HEK293 (cell line): Measurements from ENCODE around the gene C2orf80.

Source experiments
- CTCF ChIA-PET: fragments of 350-600 bp; formaldehyde crosslinking; extraction: SDS; loops from one replicate; lab custom pipeline; 2021; ENCODE audit warnings: antibody characterized with exemption; lab: Yijun Ruan, JAX
- POLR2A ChIA-PET: fragments of 300-600 bp; formaldehyde crosslinking; extraction: SDS; loops from one replicate; lab custom pipeline; 2020; ENCODE audit warnings: antibody characterized with exemption, inconsistent platforms; lab: Yijun Ruan, JAX
- H3K27ac ChIP-seq: fragments of 200-500 bp; sonication (Bioruptor generic); 2 replicates; pipeline ENCODE4 v1.5.1; 2014; ENCODE audit warnings: low read depth, low read length, control low read depth, inconsistent platforms; ENCODE audit errors: extremely low read depth
- H3K36me3 ChIP-seq, 2 experiments: fragments of 200-500 bp in 1 of 2; sonication (Bioruptor generic) in 1 of 2; 1 replicate in 1 of 2; 2 replicates in 1 of 2; pipeline ENCODE4 v1.5.1; 2014 to 2017; ENCODE audit warnings: inconsistent platforms in 2 of 2, low read length in 2 of 2; ENCODE audit not compliant: control insufficient read depth in 2 of 2, insufficient read depth in 1 of 2
- H3K4me1 ChIP-seq: fragments of 200-500 bp; sonication (Bioruptor generic); 2 replicates; pipeline ENCODE4 v1.5.1; 2014; ENCODE audit warnings: mild to moderate bottlenecking, low read length, inconsistent platforms; ENCODE audit not compliant: control insufficient read depth, insufficient read depth
- H3K4me3 ChIP-seq: 2 replicates; pipeline ENCODE4 v1.5.1; 2011; ENCODE audit warnings: low read depth, mild to moderate bottlenecking, control low read depth, low read length, moderate library complexity
- H3K9me3 ChIP-seq: fragments of 200-500 bp; sonication (Bioruptor generic); 2 replicates; pipeline ENCODE4 v1.5.1; 2014; ENCODE audit warnings: low read depth, low read length, inconsistent platforms; ENCODE audit not compliant: control insufficient read depth, insufficient read depth
- AEBP2 ChIP-seq: fragments of 450-650 bp; formaldehyde crosslinking; IDR thresholded peaks from 2 replicates; pipeline ENCODE4 v1.5.1; 2016; ENCODE audit warnings: missing biosample characterization, missing genetic modification characterization, borderline replicate concordance
- EGR2 ChIP-seq: fragments of 450-650 bp; formaldehyde crosslinking; IDR thresholded peaks from 2 replicates; pipeline ENCODE4 v1.5.1; 2016; ENCODE audit warnings: low read depth, missing biosample characterization, missing genetic modification characterization
- GLI2 ChIP-seq: fragments of 450-650 bp; formaldehyde crosslinking; IDR thresholded peaks from 2 replicates; pipeline ENCODE4; 2017; ENCODE audit warnings: missing biosample characterization, missing genetic modification characterization, low read depth, borderline replicate concordance
- GLIS1 ChIP-seq: fragments of 450-650 bp; formaldehyde crosslinking; IDR thresholded peaks from 2 replicates; pipeline ENCODE4 v1.5.1; 2016; ENCODE audit warnings: missing biosample characterization, missing genetic modification characterization
- IKZF3 ChIP-seq: fragments of 450-650 bp; IDR thresholded peaks from 2 replicates; pipeline ENCODE4 v1.5.0; 2018; ENCODE audit warnings: missing biosample characterization, mild to moderate bottlenecking, missing genetic modification characterization, moderate library complexity
- KLF17 ChIP-seq: fragments of 450-650 bp; formaldehyde crosslinking; IDR thresholded peaks from 2 replicates; pipeline ENCODE4 v1.5.1; 2016; ENCODE audit warnings: missing biosample characterization, missing genetic modification characterization
- ZNF112 ChIP-seq: fragments of 450-650 bp; formaldehyde crosslinking; IDR thresholded peaks from 2 replicates; pipeline ENCODE4 v1.5.0; 2017; ENCODE audit warnings: missing biosample characterization, missing genetic modification characterization
- ZNF132 ChIP-seq: fragments of 450-650 bp; formaldehyde crosslinking; IDR thresholded peaks from 2 replicates; pipeline ENCODE4 v1.5.1; 2017; ENCODE audit warnings: missing biosample characterization, missing genetic modification characterization, borderline replicate concordance
- ZNF24 ChIP-seq: fragments of 450-650 bp; formaldehyde crosslinking; IDR thresholded peaks from 2 replicates; pipeline ENCODE4 v1.5.1; 2016; ENCODE audit warnings: missing biosample characterization, missing genetic modification characterization
- ZNF311 ChIP-seq: fragments of 450-650 bp; formaldehyde crosslinking; IDR thresholded peaks from 2 replicates; pipeline ENCODE4 v1.5.1; 2017; ENCODE audit warnings: missing biosample characterization, missing genetic modification characterization, borderline replicate concordance
- ZNF324 ChIP-seq: fragments of 450-650 bp; formaldehyde crosslinking; IDR thresholded peaks from 2 replicates; pipeline ENCODE4 v1.5.1; 2016; ENCODE audit warnings: missing biosample characterization, missing genetic modification characterization
- ZNF350 ChIP-seq: fragments of 450-650 bp; formaldehyde crosslinking; IDR thresholded peaks from 2 replicates; pipeline ENCODE4 v1.5.0; 2017; ENCODE audit warnings: missing biosample characterization, mild to moderate bottlenecking, missing genetic modification characterization
- ZNF518A ChIP-seq: fragments of 450-650 bp; formaldehyde crosslinking; conservative IDR thresholded peaks from 2 replicates; pipeline ENCODE4 v1.5.1; 2016; ENCODE audit warnings: low read depth, missing biosample characterization, missing genetic modification characterization
- ZNF548 ChIP-seq: fragments of 450-650 bp; formaldehyde crosslinking; IDR thresholded peaks from 2 replicates; pipeline ENCODE4 v1.5.1; 2016; ENCODE audit warnings: missing biosample characterization, missing genetic modification characterization
- ZNF560 ChIP-seq: fragments of 450-650 bp; formaldehyde crosslinking; IDR thresholded peaks from 2 replicates; pipeline ENCODE4 v1.5.1; 2017; ENCODE audit warnings: missing biosample characterization, missing genetic modification characterization, borderline replicate concordance
- ZNF747 ChIP-seq: fragments of 450-650 bp; formaldehyde crosslinking; IDR thresholded peaks from 2 replicates; pipeline ENCODE4 v1.5.1; 2016; ENCODE audit warnings: missing biosample characterization, missing genetic modification characterization
- ZNF830 ChIP-seq: fragments of 450-650 bp; IDR thresholded peaks from 2 replicates; pipeline ENCODE4 v1.5.0; 2018; ENCODE audit warnings: missing biosample characterization, missing genetic modification characterization, low read depth, mild to moderate bottlenecking, moderate library complexity
- ZXDB ChIP-seq: fragments of 450-650 bp; formaldehyde crosslinking; IDR thresholded peaks from 2 replicates; pipeline ENCODE4 v1.5.1; 2016; ENCODE audit warnings: missing biosample characterization, missing genetic modification characterization

C2orf80 gene

GRCh38 chr2:208182835-208183234 lies 7.0 kb downstream of the C2orf80 start:
- H3K9me3 ChIP-seq: no peaks in the 10 kb centered on the region
- no peak overlapping the region for H3K4me3 ChIP-seq
- no peaks in the 10 kb centered on the region for H3K36me3 ChIP-seq
- ChIA-PET CTCF (no interaction called here), POLR2A (no interaction called here)
- H3K27ac ChIP-seq: no peak overlapping the region
- no peaks in the 10 kb centered on the region; the same call in 1 of the 2 replicates for H3K4me1 ChIP-seq
- no peak for TF ChIP-seq ZNF548 (tag by site-specific recombination)
- no peak for TF ChIP-seq ZNF350 (tag by site-specific recombination)
- no peak for TF ChIP-seq IKZF3 (tag by site-specific recombination)
- TF ChIP-seq ZXDB (tag by site-specific recombination): no peak
- TF ChIP-seq GLI2 (tag by site-specific recombination): no peak
- TF ChIP-seq ZNF24: no peak
- no peak for TF ChIP-seq ZNF112 (tag by site-specific recombination)
- no peak for TF ChIP-seq GLIS1
- no peak for TF ChIP-seq ZNF324 (tag by site-specific recombination)
- no peak for TF ChIP-seq KLF17 (tag by site-specific recombination)
- TF ChIP-seq ZNF518A (tag by site-specific recombination): no peak
- no peak for TF ChIP-seq ZNF747 (tag by site-specific recombination)
- no peak for TF ChIP-seq ZNF311 (tag by site-specific recombination)
- no peak for TF ChIP-seq ZNF830 (tag by site-specific recombination)
- TF ChIP-seq ZNF132 (tag by site-specific recombination): no peak
- TF ChIP-seq AEBP2 (tag by site-specific recombination): no peak

- Histone ChIP-seq H3K4me1 (no peaks in the 10 kb centered on the region), H3K36me3 (no peaks in the 10 kb centered on the region), H3K4me3 (no peak overlapping the region), H3K27ac (no peak overlapping the region), H3K9me3 (no peaks in the 10 kb centered on the region)
- TF ChIP-seq ZNF560 (tag by site-specific recombination) (no peak), EGR2 (tag by site-specific recombination) (no peak)
- ChIA-PET POLR2A (no interaction called here), CTCF (no interaction called here)
Observed at GRCh38 chr2:208179028-208179609, 10.7 kb downstream of the C2orf80 start.
